Body of pancreas (tissue), 4 donors: ENCODE data around the gene THOC2.

Source experiments
- POLR2A ChIP-seq, 3 donors: fragments of 450-650 bp; IDR thresholded peaks; one replicate each; pipeline ENCODE4 v1.6.1; 2016; ENCODE audit warnings: antibody characterized with exemption in 3 of 3, mild to moderate bottlenecking in 2 of 3
- TF ChIP-seq, protein P1 (sequence below), 7 experiments: fragments of 450-650 bp in 4 of 7; fragments of 200-600 bp in 3 of 7; sonication (generic) in 3 of 7; IDR thresholded peaks; one replicate each; pipeline ENCODE4 v1.5.1; 2016 to 2019; ENCODE audit warnings: antibody characterized with exemption in 7 of 7

DNA sequence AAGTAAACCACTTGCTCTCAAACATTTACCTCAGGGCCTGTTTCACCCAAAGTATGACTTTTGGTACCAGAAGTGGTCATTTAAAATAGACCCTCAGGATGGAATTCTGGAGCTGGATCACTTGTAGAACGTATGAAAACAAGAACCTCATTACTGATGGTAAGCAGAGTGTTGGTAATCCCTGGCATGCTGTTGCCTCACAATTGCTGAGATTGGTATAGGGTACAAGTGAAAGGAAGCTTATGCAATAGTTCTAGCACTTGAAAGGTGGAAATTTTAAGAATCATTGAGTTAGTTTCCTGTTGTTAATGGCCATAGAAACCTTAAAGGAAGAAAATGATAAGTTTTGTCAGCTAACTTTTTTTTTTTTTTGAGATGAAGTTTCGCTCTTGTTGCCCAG lies 22.3 kb upstream of the THOC2 start:
- TF ChIP-seq, protein P1, sequence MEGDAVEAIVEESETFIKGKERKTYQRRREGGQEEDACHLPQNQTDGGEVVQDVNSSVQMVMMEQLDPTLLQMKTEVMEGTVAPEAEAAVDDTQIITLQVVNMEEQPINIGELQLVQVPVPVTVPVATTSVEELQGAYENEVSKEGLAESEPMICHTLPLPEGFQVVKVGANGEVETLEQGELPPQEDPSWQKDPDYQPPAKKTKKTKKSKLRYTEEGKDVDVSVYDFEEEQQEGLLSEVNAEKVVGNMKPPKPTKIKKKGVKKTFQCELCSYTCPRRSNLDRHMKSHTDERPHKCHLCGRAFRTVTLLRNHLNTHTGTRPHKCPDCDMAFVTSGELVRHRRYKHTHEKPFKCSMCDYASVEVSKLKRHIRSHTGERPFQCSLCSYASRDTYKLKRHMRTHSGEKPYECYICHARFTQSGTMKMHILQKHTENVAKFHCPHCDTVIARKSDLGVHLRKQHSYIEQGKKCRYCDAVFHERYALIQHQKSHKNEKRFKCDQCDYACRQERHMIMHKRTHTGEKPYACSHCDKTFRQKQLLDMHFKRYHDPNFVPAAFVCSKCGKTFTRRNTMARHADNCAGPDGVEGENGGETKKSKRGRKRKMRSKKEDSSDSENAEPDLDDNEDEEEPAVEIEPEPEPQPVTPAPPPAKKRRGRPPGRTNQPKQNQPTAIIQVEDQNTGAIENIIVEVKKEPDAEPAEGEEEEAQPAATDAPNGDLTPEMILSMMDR (IDR thresholded peaks at IDR 0.05), result no peak
- TF ChIP-seq POLR2A (IDR thresholded peaks at IDR 0.05), result no peak
